GM08714 (cell line): ENCODE data around the gene RFLNA.

Experiments used
- H3K4me3 ChIP-seq: fragments of 200-500 bp; sonication (Bioruptor generic); 2 replicates; pipeline ENCODE4 v1.5.1; 2014; ENCODE audit warnings: mild to moderate bottlenecking, low read length, inconsistent platforms
- ZNF274 ChIP-seq: IDR thresholded peaks from 2 replicates; pipeline ENCODE4 v1.6.1; 2012; ENCODE audit warnings: mild to moderate bottlenecking, low read depth, low read length

Gene RFLNA

DNA sequence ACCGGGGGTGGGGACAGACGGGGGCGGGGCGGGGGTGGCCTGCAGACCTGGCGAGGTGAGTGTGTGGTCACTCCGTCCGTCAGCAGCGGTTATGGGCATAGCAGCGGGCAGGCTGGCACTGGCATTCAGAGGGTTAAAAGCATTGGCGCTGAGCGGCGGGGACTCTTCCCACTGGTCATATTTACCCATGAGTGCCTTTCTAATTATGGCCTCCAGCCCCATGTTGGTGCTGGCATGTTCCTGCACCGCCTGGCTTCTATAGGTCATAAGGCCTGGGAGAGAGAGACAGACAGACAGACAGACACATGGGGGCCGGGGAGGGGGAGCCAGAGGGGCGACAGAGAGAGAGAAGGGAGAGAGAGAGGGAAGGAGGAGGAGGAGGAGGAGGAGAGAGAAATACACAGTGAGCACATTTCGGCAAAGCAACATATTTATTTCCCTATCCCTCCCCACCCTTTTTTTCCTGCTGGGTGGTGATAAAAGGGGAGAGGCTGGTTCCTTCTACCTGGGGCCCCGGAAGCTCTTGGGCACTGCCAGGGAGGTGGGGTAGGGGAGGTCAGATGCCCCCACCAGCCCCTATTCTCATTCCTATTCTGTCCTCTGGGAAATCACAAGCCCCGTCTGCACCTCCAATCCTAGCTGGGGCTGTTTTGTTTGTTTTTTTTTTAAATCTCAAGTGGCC is 32.6 kb downstream of the RFLNA start:
- H3K4me3 ChIP-seq, result no peak overlapping the region
- TF ChIP-seq ZNF274, result no peak

DNA sequence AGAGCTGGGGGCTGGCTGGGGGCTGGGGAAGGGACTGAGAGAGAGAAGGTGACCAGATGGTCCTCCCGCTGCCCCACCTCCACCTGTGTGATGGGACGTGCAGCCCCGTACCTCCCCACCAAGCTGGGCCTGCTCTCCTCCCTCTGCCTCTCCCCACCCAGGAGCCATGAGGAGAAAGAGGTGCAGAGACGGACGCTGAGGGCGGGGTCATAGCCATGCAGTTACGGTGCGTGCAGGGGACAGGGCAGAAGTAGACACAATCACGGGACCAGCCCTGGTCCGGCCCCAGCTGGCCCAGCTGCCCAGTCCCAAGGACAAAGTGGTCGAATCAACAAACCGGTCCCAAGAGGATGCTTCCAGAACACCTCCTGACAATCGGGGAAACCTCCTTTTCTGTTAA is 33.2 kb downstream of the RFLNA start:
- no peak for TF ChIP-seq ZNF274
- no peak overlapping the region for H3K4me3 ChIP-seq

DNA sequence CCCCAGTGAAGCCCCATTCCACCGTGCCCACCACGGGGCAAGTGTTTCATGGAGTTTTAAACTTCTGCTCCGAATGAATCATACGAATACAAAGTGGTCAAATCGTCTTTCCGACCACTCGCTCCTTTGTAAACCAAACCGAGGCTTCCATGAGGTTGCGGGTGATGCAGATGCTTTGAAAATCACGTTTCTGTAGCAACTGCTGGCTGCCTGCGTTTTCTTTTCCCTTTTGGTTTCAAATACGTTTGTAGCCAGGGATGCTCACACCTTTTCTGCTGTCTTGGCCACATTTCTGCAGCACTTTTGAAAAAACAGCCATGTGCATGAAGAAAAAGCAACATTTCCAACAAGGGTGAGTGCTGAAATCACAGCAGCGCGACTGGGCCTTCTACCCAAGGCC is 33.7 kb downstream of the RFLNA start:
- H3K4me3 ChIP-seq, result no peak overlapping the region
- TF ChIP-seq ZNF274, result no peak

DNA sequence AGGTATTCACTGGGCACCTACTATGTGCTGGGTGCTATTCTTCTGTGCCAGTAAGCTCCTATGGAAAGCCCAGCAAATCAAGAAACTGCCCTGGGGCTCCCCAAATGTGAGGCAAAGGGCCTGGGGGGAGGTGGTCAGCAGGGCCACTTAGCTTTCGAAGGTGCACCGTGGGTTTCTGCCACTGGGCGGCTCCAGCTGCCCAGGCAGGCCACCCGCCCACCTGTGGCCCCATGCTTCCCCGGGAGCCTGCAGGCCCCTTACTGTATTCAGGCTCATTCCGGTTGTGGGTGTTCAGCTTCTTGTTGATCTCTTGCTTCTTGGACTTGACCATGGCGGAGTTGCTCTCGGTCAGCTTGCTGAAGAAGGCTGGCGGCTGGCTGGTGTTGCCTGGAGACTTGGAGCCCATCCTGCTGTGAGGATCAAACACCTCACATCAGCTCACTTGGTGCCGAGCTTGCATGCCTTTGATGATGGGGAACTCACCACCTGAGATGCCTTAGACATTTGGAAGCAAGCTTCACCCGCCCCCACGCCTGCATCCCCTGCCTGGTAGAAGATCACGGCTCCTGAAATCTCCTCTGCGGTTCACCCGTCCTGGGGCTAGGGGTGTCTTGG is 37.3 kb downstream of the RFLNA start:
- no peak overlapping the region for H3K4me3 ChIP-seq
- TF ChIP-seq ZNF274, result no peak

DNA sequence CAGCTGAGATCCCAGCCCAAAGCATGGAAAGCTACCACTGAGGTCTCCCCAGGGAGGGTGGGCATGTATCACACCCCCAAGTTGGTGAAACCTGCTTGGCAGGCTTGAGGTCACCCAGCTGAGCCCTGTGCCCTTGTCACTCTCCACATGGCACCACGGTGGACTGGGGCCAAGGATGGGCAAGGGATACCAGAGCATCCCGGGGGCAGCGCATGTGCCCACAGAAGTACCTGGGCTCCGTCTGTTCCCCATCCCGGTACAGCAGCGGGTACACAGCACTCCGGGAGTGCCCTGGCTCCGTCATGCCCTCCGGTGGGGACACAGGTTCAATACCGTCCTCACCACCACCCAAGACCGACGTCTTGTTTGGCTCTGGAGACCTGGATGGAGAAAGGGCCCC is 38.0 kb downstream of the RFLNA start:
- no peak overlapping the region for H3K4me3 ChIP-seq
- TF ChIP-seq ZNF274, result no peak

DNA sequence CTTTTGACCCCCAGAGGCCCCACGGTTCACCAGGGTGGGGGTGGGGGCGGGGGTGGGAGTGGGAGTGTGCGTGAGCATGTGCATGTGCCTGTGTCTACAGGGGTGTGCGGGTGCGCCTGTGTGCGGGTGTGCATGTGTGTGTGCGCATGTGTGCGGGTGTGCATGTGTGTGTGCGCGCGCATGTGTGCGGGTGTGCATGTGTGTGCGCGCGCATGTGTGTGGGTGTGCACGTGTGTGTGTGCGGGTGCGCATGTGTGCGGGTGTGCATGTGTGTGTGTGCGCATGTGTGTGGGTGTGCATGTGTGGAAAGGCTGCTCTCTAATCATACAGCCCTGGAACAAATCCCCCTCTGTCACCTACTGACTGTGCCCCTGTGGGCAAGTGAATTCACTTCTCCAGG is 38.8 kb downstream of the RFLNA start:
- H3K4me3 ChIP-seq, result no peak overlapping the region
- TF ChIP-seq ZNF274, result no peak

DNA sequence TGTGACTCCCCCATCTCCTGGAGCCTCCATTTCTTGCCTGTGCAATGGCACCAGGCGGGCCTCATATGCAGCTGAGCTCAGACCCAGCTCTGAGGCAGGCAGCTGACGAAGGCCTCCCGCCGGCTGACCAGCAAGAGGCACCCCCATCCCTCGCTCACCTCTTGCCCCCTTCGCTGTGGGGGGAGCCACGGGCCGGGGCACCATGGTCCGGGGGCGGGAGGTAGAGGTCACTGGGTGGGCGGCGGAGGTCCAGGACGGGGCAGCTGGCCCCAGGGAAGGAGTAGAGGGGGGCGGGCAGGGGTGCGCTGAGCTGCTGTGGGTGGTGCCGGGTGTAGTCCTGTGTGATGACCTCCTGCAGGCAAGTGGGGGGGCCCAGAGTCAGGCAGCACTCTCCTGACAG is 39.4 kb downstream of the RFLNA start:
- TF ChIP-seq ZNF274, result no peak
- H3K4me3 ChIP-seq, result no peak overlapping the region

DNA sequence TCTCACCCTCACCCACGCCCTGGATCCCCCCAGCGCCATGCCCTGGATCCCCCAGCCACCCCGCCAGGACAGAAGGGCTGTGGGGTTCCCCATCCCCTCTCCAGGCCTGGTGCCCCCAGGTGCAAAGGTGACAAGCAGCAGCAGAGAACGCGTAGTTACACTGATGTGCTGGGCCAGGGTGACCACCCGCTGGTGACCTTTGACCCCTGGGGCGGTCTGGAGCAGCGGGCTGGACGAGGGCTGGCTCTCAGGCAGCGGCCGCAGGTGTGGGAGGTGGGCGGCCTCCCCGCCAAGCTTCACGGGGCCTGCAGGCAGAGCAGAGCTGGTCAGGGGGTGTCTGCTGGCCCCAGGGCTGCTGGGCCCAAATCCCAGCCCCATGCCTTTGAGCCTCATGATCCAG is 40.1 kb downstream of the RFLNA start:
- TF ChIP-seq ZNF274, result no peak
- no peak overlapping the region for H3K4me3 ChIP-seq

DNA sequence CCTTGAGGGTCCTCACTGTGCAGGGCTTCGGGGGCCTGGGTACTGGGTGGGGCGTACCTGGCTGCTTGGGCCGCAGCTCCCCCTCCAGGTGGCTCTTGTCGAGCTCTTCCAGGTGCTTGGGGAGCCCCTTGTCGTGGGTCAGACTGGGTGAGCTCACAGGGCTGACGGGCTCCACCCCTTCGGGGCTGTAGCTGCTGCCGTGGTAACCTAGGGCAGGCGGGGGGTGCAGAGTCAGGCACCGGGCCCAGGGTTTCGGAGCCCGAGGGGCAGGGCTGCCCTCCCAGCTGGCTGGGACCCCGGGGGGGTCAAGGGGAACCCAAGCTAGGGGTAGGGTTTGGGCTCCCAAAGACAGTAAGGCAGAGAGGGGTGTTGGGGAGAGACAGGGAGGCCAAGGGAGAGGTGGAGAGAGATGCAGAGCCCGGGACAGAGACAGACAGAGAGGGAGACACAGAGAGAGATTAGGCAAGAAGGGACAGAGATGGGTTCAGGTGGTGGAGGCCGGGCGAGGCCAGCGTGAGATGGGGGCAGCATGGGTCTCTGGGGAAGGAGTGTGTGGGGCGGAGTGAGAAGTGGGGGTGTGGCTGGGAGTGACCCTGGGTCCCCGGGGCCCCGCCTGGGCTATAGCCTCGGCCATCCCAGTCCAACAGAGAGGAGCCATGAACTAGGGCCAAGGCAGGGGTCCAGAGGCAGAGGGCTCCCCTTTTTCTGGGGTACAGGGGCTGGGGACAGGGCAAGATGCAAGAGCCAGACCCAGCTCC is 40.7 kb downstream of the RFLNA start:
- no peak overlapping the region for H3K4me3 ChIP-seq
- TF ChIP-seq ZNF274, result no peak

DNA sequence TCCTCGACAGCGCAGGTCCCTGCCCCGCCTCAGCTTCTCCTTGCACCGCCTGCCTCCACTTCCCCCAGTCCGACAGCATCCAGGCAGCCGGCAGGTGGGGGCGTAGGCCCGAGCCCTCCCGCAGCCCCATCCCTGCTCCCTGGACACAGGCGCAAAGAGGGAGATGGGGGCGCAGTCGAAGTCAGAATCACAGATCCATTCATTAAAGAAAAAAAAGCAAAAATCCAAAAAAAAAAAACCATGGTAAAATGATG is 41.2 kb downstream of the RFLNA start:
- no peak overlapping the region for H3K4me3 ChIP-seq
- no peak for TF ChIP-seq ZNF274

DNA sequence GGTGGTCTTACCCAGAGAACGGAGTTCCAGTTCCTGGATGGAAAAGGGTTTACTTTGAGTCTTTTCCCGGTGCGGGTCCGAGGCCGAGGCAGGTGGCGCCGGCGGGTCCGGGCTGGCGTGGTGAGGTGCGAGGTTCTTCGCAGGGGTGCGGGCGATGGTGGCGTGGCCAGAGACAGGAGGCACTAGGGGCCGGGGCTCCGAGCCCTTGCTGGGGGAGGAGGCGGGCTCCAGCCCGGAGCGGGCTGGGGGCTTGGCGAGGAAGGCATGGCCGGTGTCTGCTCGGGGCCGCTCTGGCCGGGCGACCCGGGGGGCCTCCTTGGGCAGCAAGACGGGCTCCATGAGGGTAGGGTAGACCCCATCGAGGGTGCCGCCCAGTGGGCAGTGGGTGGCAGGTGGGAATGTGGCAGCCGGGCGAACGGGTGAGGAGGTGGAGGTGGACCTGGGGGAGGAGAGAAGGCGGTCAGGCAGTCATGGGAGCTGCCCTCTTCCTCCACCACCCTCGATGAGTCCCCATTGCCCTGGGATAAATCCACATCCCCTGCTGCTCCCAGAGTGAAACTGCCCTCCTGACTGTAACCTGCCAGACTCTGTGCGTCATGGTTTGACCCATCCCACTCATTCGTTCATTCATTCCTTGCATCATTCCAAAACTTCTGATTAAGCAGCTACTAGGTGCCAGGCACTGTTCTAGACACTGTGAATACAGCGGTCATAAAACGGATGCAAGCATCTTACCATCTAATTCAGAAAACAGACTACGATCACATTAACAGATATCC is 42.0 kb downstream of the RFLNA start:
- no peak overlapping the region for H3K4me3 ChIP-seq
- no peak for TF ChIP-seq ZNF274

DNA sequence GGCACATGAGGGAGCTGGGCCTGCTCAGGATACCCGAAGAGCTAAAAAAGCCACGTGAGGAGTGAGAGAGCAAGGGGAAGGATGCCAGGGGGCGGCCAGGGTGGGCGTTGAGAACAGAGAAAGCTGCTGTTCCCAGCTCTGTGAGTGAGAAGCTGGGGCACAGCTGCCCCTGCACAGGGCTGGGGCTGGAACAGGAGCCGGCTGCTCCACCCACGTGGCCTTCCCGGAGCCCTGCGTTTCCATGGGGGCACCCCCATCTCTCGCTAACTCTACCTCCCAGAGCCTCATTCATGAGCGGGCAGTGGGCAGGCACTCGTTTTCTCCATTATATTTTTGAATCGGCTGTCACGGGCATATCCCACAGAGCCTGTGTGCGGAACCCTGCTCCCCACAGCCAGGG is 42.7 kb downstream of the RFLNA start:
- TF ChIP-seq ZNF274, result no peak
- no peak overlapping the region for H3K4me3 ChIP-seq

DNA sequence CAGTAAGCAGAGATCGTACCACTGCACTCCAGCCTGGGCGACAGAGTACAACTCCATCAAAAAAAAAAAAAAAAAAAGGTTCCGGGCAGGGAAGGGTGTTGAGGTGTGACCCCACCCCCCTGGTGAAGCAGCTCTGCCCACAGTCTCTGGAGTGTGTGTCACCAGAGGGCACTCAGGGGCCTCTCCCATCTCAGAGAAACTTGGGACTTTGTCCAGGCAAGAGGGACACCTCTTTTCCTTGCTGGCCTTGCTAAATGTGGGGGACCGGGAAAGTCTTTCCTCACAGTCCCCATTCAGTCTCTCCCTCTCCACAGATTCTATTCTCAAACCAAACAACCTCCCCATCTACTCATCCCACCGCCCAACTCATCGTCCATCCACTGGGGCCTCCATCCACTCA is 43.6 kb downstream of the RFLNA start:
- no peak overlapping the region for H3K4me3 ChIP-seq
- no peak for TF ChIP-seq ZNF274

DNA sequence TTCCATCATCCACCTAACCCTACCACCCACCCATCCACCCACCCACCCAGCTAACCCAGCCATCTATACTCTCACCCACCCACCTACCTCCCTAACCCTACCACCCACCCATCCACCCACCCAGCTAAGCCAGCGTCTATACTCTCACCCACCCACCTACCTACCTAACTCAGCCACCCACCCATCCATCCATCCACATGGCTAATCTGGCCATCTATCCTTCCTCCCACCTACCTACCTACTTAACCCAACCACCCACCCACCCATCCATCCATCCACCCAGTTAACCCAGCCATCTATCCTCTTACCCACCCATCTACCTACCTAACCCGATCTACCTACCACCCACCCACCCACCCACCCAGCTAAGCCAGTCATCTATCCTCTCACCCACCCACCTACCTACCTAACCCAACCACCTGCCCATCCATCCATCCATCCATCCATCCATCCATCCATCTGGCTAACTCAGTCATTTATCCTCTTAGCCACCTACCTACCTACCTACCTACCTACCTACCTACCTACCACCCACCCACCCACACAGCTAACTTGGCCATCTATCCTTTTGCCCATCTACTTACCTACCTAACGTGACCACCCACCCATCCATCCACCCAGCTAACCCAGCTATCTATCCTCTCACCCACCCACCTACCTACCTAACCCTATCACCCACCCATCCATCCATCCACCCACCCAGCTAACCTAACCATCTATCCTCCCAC is 44.1 kb downstream of the RFLNA start:
- TF ChIP-seq ZNF274, result no peak
- no peak overlapping the region for H3K4me3 ChIP-seq
